HG02973 (cell line): ENCODE results near the gene FAF1.

ENCODE experiments used
- ATAC-seq: cut with Tn5 transposase; IDR thresholded peaks from one replicate; pipeline ENCODE4 v1.9.1; 2021; ENCODE audit warnings: moderate library complexity; ENCODE audit not compliant: unreplicated experiment

The FAF1 gene

DNA sequence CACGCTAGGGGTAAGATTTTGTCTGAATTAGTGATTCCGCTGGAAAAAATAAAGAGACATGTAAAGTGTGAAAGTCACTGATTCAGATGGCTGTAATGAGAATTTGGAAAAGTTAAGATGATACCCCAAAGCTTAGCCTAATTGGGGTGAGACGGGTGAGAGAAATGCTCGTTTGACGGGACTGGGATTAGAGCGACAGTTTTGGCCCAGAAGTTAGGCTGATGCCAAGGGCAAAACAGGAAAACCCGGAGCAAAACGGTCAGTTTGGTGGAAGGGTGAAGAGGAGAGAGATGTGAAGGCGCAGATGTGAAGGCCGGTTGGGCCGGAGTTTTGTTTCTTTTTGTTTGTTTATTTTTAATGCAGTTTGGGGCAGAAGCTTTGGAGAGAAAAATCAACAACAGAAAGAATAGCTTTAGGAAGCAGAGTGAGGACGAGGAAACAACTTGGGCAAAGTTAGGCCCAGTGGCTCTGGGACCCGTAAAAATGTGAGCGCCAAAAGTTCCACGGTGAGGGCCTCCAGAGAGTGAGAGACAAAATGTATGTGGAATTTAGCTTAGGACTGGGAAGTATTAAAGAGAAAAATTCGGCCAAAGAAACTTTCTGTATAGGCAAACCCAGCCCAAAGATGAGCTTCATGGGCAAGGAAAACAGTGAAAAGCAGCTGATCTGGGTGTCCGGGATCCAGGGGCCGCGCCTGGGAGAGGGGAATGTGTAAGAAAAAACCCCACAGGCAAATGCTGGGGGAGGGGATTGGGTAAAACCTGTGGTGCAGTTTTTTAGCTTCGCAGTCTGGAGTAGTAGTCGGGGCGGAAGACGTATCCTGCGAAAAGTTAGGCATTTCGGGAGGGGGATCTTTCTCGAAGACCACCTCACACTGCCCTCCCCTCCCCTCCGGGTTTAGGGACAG is 538.0 kb downstream of the FAF1 start:
- ATAC-seq: no peak

- ATAC-seq: no peak
These were observed 538.7 kb downstream of the FAF1 start for GRCh38 chr1:50421366-50421748.

DNA sequence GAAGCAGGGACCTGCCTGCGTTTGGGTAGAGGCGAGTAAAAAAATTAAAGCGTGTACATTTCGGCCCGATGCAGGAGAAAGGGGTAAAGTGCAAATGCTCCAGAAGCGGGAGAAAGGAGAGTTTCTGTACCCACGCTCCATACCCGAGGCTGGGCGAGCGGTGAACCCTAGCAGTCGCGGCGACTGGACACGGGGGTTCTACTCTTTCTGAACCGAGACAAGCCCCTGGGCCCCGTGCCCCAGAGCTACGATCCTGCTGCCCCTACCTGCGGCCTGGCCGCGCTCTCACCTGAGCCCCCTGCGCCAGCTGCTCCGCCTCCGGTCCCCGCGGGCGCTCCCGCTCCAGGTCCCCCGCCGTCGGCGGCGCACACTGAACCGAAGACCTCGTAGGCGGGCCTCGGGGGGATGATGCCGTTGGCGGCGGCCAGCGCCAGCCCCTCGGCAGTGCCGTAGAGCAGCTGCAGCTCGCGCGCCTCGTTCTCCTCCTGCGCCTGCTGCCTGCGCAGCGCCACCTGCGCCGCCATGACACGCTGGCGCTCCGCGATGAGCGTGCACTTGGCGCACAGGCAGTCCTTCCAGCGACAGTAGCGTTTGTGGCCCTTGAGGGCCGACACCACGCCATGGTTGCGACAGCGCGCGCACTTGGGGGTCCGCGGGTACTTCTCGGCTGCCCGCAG is 539.2 kb downstream of the FAF1 start:
- no peak for ATAC-seq

GRCh38 chr1:50419907-50420677 is 540.0 kb downstream of the FAF1 start:
- no peak for ATAC-seq

DNA sequence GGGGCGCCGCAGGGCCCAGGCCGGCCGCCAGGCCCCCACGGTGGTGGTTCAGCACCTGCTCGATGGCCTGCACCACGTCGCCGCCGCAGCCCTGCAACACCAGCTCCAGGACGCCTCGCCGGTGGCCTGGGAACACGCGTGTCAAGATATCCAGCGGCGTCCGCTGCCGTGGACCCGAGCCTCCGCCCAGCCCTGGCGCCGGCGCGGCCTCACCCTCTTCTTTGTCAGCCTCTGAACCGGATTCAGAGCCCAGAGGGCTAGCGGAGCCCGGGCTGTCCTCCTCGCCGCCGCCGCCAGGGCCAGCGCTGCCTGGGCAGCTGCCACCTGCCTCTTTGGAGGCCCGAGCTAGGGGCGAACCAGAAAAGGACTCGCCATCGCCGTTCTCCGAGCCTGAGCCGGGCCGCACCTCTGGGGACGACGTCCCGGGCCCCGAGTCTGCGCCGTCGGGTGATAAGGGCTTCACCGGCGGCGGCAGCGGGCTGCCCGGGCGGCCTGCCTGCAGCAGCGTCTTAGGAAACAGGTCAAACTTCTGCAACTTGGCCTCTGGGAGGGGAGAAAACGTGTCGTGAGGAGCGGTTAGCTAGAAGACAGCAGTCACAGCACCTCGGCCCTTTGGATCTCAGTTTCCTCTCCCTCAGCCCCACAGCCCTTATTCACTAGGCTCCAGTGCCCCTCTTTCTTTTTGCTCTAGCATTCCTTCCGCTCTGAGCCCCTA is 540.7 kb downstream of the FAF1 start:
- ATAC-seq: no peak

DNA sequence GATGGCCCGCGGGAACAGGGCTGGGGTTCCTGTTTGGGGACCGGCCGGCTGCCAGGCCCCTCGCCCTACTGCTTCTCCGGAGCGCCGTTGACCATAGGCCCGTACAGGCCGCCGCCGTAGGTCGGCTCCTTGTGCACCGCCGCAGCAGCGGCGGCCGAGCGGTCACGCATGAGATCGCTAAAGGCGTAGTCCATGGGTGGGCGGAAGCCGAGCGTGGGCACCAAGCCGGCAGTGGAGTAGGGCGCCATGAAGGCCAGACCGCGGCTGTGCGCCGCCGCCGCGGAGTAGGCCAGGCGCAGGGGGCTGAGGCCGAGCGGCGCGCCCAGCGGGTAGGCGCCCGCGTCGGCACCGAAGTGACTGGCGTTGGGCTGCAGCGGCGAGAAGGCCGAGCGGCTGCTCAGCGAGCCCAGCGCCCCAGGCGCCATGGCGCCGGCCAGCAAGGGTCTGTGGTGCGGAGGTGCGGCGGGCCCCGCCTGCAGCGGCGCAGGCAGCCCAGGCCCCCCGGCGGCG is 541.4 kb downstream of the FAF1 start:
- ATAC-seq: no peak

- ATAC-seq: no peak
These were observed 542.0 kb downstream of the FAF1 start for GRCh38 chr1:50417946-50418599.

DNA sequence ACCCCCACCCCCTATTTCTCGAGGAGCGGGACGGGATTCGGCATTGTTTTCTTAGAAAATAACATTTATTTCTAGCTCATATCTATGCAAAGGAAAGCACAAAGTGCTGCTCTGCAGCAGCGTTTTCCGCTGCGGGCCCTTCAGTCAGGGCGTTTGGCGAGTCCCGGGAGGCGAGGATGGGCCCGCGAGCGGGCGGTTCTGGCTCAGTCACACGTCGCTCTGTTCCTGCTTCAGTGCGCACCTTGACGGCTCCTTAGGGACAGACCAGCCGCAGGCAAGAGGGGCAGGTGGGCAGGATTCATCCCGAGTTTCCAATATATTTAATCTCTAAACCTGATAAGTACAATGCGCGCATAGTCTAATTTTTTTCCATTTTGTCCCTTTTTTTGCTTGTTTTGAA is 542.6 kb downstream of the FAF1 start:
- ATAC-seq: no peak

GRCh38 chr1:50416553-50417453 is 543.3 kb downstream of the FAF1 start:
- ATAC-seq: no peak

DNA sequence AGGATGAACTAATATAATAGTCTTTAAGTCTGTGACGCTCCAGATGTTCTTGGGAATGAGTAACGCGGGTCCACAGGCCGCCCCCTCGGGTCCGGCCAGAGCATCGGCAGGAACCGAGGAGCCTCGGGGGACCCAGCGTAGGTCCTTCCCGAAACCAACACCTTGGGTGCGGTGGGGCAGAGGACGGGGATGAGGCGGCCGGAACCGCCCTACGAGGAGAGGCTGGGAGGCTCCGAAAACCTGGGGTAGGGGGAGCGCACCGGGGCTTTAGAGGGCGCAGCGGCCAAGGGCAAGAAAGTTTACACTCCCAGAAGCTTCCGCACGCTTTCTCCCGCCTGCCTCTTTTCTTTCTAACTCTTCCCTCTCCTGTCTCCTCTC is 543.9 kb downstream of the FAF1 start:
- no peak for ATAC-seq

- no peak for ATAC-seq
These were observed 544.6 kb downstream of the FAF1 start for GRCh38 chr1:50415235-50416149.

DNA sequence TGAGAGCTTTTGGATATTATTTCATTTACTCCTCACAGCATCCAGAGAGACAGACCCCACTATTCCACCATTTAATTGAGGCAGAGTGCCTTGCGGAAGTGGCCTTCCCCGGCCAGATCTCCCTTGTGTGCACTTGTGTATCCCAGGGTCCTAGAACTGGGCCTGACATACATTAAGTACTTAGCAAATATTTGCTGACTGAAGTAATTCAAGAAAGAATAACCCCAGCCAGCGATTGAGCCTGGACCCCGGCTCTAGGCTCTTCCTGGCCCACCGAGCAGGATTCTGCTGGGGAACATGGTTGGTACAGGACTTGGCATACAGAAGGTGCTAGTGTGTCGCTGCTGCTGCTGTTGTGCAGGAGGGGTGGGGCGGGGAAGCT is 545.2 kb downstream of the FAF1 start:
- no peak for ATAC-seq

DNA sequence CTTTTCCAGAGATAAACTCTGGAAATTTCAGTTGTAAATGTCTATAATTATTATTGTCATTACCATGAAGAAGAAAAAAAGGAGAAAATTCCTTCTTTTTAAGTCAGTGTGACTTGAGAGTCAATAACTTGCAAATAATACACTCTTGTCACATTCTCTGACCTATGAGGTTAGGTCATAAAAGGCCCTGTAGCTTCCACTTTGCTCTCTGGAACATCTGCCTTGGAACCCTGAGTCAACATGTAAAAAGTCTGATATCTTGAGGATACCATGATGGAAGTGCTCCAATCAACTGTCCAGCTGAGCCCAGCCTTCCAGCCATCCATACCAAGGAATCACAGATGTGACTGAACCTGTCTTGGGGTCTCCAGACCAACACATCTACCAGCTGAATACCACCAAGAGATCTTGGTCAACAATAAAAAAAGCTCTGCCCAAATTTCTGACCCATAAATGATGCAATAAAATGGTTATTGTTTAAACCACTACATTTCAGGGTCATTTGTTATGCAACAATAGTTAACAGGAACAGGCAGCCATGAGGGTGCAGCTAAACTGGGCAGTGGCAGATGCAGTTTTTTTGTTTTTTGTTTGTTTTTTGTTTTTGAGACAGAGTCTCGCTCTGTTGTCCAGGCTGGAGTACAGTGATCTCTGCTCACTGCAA is 547.1 kb downstream of the FAF1 start:
- ATAC-seq: no peak

DNA sequence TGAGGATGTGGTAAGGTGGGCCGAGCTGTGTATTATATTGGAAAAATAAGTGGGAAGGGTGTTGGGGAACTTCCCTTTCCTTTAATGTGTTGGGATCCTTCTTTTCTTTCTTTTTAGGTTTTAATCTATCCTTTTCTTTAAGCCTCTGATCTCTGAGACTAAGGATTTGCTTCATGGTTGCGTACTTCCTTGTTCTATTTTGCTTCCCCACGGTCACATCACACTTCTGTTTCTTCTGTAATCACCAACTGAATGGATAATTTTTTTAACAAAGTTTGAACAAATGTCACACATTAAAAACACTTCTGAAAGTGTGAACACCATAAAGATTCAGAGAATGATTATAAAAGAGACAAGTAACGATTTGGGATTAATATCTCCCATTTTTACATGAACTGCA is 554.3 kb downstream of the FAF1 start:
- ATAC-seq: no peak

GRCh38 chr1:50393522-50394120 is 566.4 kb downstream of the FAF1 start:
- ATAC-seq: no peak
